GM12878 (cell line): ENCODE measurements around the gene SCAF8. TPM values are rescaled to one million over a fixed set of nuclear protein-coding genes. Genes with fewer than 3 reads are reported as not detected.

Source experiments
- ATAC-seq: fragments of 200-7000 bp; cut with Tn5 transposase; 3 replicates; pipeline ENCODE4 v1.9.1; 2020; ENCODE audit warnings: mild to moderate bottlenecking, moderate library complexity
- BruUV-seq: library from RNA; stranded (reverse); fragments of 400-500 nt; replicated peaks from 2 replicates; lab custom pipeline; 2021; lab: Mats Ljungman, UMichigan
- CTCF ChIA-PET: fragments of 300-600 bp; sonication (Branson Sonifier 250); formaldehyde crosslinking; extraction: SDS; loops from one replicate; lab custom pipeline; 2021; ENCODE audit warnings: inconsistent platforms; lab: Yijun Ruan, JAX
- POLR2A ChIA-PET: fragments of 350-600 bp; formaldehyde crosslinking; extraction: SDS; loops from one replicate; lab custom pipeline; 2021; ENCODE audit warnings: inconsistent platforms; lab: Charles Lee
- RAD21 ChIA-PET: fragments of 300-600 bp; sonication (Branson Sonifier 250); formaldehyde crosslinking; loops from one replicate; lab custom pipeline; 2023; ENCODE audit warnings: antibody characterized with exemption; ENCODE audit not compliant: unreplicated experiment; lab: Charles Lee
- SMC1A ChIA-PET: fragments of 300-600 bp; sonication (Branson Sonifier 250); formaldehyde crosslinking; loops from one replicate; lab custom pipeline; 2023; ENCODE audit not compliant: unreplicated experiment, uncharacterized antibody; lab: Charles Lee
- DNase-seq: peaks from one replicate; pipeline ENCODE4 v3.0.0-alpha.2; 2011; ENCODE audit warnings: low read depth, low spot score
- FAIRE-seq: peaks from 3 replicates; lab custom pipeline; 2011; peaks lifted over from hg19 to GRCh38; lab: Jason Lieb, UNC
- H2AFZ ChIP-seq: 2 replicates; pipeline ENCODE4 v1.6.0; 2011; ENCODE audit warnings: low read depth, low read length, control low read depth; ENCODE audit not compliant: control insufficient read depth
- H3K27ac ChIP-seq: 2 replicates; pipeline ENCODE4 v1.5.1; 2011; ENCODE audit warnings: control low read depth; ENCODE audit not compliant: control insufficient read depth, insufficient read depth
- H3K27me3 ChIP-seq, 2 experiments: replicated peaks in 1 of 2; 2 replicates each; pipeline versions ENCODE4 v1.6.0 to v1.6.1; 2011; ENCODE audit warnings: low read length in 1 of 2; ENCODE audit not compliant: control insufficient read depth in 2 of 2, insufficient read depth in 2 of 2
- H3K36me3 ChIP-seq, 2 experiments: 2 replicates each; pipeline ENCODE4 v1.5.1; 2011; ENCODE audit warnings: low read length in 1 of 2; ENCODE audit not compliant: control insufficient read depth in 2 of 2, insufficient read depth in 2 of 2
- H3K4me1 ChIP-seq: 2 replicates; pipeline ENCODE4 v1.6.1; 2011; ENCODE audit warnings: mild to moderate bottlenecking, low read length, moderate library complexity, mixed read lengths; ENCODE audit not compliant: control insufficient read depth, insufficient read depth
- H3K4me2 ChIP-seq: 2 replicates; pipeline ENCODE4 v1.6.0; 2011; ENCODE audit warnings: control low read depth; ENCODE audit not compliant: control insufficient read depth, insufficient read depth
- H3K4me3 ChIP-seq: fragments of 200-600 bp; sonication (generic); 2 replicates; pipeline ENCODE4 v1.5.1; 2016
- H3K79me2 ChIP-seq: 2 replicates; pipeline ENCODE4 v1.6.0; 2011; ENCODE audit warnings: low read length; ENCODE audit not compliant: control insufficient read depth, insufficient read depth
- H3K9ac ChIP-seq: 2 replicates; pipeline ENCODE4 v1.8.0; 2011; ENCODE audit warnings: low read length, control low read depth, mixed read lengths; ENCODE audit not compliant: control insufficient read depth, insufficient read depth
- H3K9me3 ChIP-seq: replicated peaks from 3 replicates; pipeline ENCODE4 v1.5.1; 2011; ENCODE audit warnings: mild to moderate bottlenecking, low read length; ENCODE audit not compliant: control insufficient read depth, insufficient read depth
- H4K20me1 ChIP-seq: 2 replicates; pipeline ENCODE4 v1.6.0; 2011; ENCODE audit not compliant: control insufficient read depth, insufficient read depth
- ATF7 ChIP-seq: fragments of 450-650 bp; IDR thresholded peaks from 2 replicates; pipeline ENCODE4 v1.6.1; 2016; ENCODE audit warnings: low read depth, mild to moderate bottlenecking
- DPF2 ChIP-seq: fragments of 450-650 bp; IDR thresholded peaks from 2 replicates; pipeline ENCODE4 v1.6.1; 2017; ENCODE audit warnings: mild to moderate bottlenecking
- E4F1 ChIP-seq: fragments of 450-650 bp; IDR thresholded peaks from 2 replicates; pipeline ENCODE4 v1.6.1; 2018; ENCODE audit warnings: borderline replicate concordance, mild to moderate bottlenecking; ENCODE audit not compliant: partially characterized antibody
- HDAC6 ChIP-seq: fragments of 200-600 bp; sonication (generic); IDR thresholded peaks from one replicate; pipeline ENCODE4 v1.8.0; 2017; ENCODE audit warnings: antibody characterized with exemption; ENCODE audit not compliant: unreplicated experiment
- IRF5 ChIP-seq: fragments of 450-650 bp; IDR thresholded peaks from 2 replicates; pipeline ENCODE4 v1.6.1; 2017; ENCODE audit warnings: borderline replicate concordance
- LARP7 ChIP-seq: fragments of 450-650 bp; IDR thresholded peaks from 2 replicates; pipeline ENCODE4 v1.6.1; 2017; ENCODE audit warnings: mild to moderate bottlenecking
- PAX5 ChIP-seq: IDR thresholded peaks from 2 replicates; pipeline ENCODE4 v1.6.1; 2011; ENCODE audit warnings: low read depth, low read length, borderline replicate concordance
- RAD51 ChIP-seq: fragments of 450-650 bp; IDR thresholded peaks from 2 replicates; pipeline ENCODE4 v1.6.1; 2016; ENCODE audit warnings: moderate library complexity, mild to moderate bottlenecking, inconsistent platforms
- SIX5 ChIP-seq: IDR thresholded peaks from 2 replicates; pipeline ENCODE4 v1.6.1; 2011; ENCODE audit warnings: mild to moderate bottlenecking, low read depth, low read length, moderate library complexity; ENCODE audit not compliant: severe bottlenecking
- SMAD5 ChIP-seq: IDR thresholded peaks from 2 replicates; pipeline ENCODE4 v1.6.1; 2016; ENCODE audit warnings: antibody characterized with exemption, low read depth
- SREBF2 ChIP-seq: IDR thresholded peaks from 2 replicates; pipeline ENCODE4 v1.6.1; 2012; ENCODE audit warnings: mild to moderate bottlenecking, low read length
- TARDBP ChIP-seq: IDR thresholded peaks from 2 replicates; pipeline ENCODE4 v1.6.1; 2016; ENCODE audit warnings: borderline replicate concordance
- TBL1XR1 ChIP-seq: IDR thresholded peaks from 2 replicates; pipeline ENCODE4 v1.6.1; 2012; ENCODE audit warnings: low read depth, low read length, improper control_type of control experiment
- ZBED1 ChIP-seq: IDR thresholded peaks from 2 replicates; pipeline ENCODE4 v1.6.1; 2016; ENCODE audit warnings: borderline replicate concordance
- WGBS: methylation state at CpG from one replicate; pipeline ENCODE4 v1.1.6; 2016; ENCODE audit warnings: low lambda C conversion rate; ENCODE audit not compliant: insufficient replicate concordance, insufficient coverage; ENCODE audit errors: missing lambda C conversion rate; 5-methylcytosine and 5-hydroxymethylcytosine counted together
- in situ Hi-C: fragments of 300-500 bp; cut with MboI; formaldehyde crosslinking; loops from 9 replicates; pipeline ENCODE4 v1.14.3; 2018; ENCODE audit warnings: mixed read lengths
- intact Hi-C: fragments of 100-400 bp; cut with micrococcal nuclease; formaldehyde crosslinking; loops from one replicate; pipeline ENCODE4 v1.14.2; 2022; ENCODE audit not compliant: unreplicated experiment
- polyA plus RNA-seq, 11 experiments: library from polyadenylated mRNA; depleted of rRNA in 4 of 11; unstranded in 6 of 11; stranded (reverse) in 5 of 11; fragments of >200 nt; fragmentation: Nextera tagmentation in 4 of 11; fragmentation: Illumina TruSeq in 1 of 11; extraction: Ambion mirVana in 4 of 11; extraction: Trizol in 1 of 11; gene quantifications; 1 replicate in 1 of 11; 2 replicates in 10 of 11; pipeline versions ENCODE4 v1.2.1 to v1.2.3, GENCODE V29; 2011 to 2016; ENCODE audit warnings: inconsistent platforms in 2 of 11, missing spikeins in 2 of 11, low read depth in 1 of 11
- total RNA-seq, 4 experiments: library from RNA; depleted of rRNA in 3 of 4; stranded (reverse); fragments of >200 nt in 3 of 4; fragmentation: Illumina TruSeq in 1 of 4; extraction: Trizol in 1 of 4; gene quantifications; 2 replicates each; pipeline versions ENCODE4 v1.2.1 to v1.2.3, GENCODE V29; 2013 to 2021
- TF ChIP-seq, protein P1 (sequence below): fragments of 150-350 bp; IDR thresholded peaks from 2 replicates; pipeline ENCODE4 v1.6.1; 2014; ENCODE audit warnings: mild to moderate bottlenecking, low read depth, low read length
- TF ChIP-seq, protein P2 (sequence below): IDR thresholded peaks from 2 replicates; pipeline ENCODE4 v1.6.1; 2011; ENCODE audit warnings: borderline replicate concordance, low read depth, mild to moderate bottlenecking, moderate library complexity, low read length; ENCODE audit not compliant: insufficient read depth, poor library complexity, severe bottlenecking

SCAF8 gene
- total and polyA plus RNA-seq, 10 of the 15 experiments (the other 5 are each of a cell fraction or from before 2014, with no cell fraction given): 8.1 to 28.8 (median 15.9) TPM

GRCh38 chr6:154719854-154720253 lies 13.4 kb upstream of the SCAF8 start (continued):
- TF ChIP-seq, protein P1, sequence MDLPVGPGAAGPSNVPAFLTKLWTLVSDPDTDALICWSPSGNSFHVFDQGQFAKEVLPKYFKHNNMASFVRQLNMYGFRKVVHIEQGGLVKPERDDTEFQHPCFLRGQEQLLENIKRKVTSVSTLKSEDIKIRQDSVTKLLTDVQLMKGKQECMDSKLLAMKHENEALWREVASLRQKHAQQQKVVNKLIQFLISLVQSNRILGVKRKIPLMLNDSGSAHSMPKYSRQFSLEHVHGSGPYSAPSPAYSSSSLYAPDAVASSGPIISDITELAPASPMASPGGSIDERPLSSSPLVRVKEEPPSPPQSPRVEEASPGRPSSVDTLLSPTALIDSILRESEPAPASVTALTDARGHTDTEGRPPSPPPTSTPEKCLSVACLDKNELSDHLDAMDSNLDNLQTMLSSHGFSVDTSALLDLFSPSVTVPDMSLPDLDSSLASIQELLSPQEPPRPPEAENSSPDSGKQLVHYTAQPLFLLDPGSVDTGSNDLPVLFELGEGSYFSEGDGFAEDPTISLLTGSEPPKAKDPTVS: no peak
- TF ChIP-seq TBL1XR1 (no peak), LARP7 (no peak), TARDBP (no peak), ATF7 (no peak)

DNA sequence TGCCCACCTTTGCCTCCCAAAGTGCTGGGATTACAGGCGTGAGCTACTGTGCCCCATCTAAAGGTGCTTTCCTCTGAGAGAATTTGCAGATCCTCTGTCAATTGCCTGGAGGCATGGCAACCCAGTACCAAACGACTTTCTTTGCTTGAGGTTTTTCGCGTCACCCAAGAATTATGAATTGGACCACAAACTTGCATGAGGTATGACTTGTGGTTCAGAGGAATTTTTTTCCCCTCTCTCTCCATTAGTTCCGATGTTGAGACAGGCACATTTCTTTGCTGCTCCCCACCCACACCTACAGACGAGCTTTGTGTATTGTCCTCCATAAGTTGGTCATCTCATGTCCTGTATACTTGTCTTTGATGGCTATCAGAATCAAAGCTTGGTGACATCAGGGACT lies 11.8 kb upstream of the SCAF8 start:
- no TSS peak for BruUV-seq
- no peak overlapping the region for H3K4me2 ChIP-seq
- POLR2A ChIA-PET: no interaction called here
- ATAC-seq: no peak
- no peak overlapping the region for H3K27ac ChIP-seq
- CTCF ChIA-PET: interaction anchor here (1.1 kb wide), 1 partner anchor 85 kb away, joined by 3 read pairs; no protein-coding TSS in a partner anchor
- RAD21 ChIA-PET: no interaction called here
- SMC1A ChIA-PET: interaction anchor here (1.1 kb wide), 1 partner anchor 16 kb away, joined by 3 read pairs; no protein-coding TSS in a partner anchor
- DNase-seq: no peak
- H3K79me2 ChIP-seq: no peaks in the 10 kb centered on the region
- no peak overlapping the region for H2AFZ ChIP-seq
- no peak overlapping the region for H3K9ac ChIP-seq
- no peak overlapping the region for H3K4me3 ChIP-seq
- in situ Hi-C loops: no loop called here
- 5% methylated on average over 6 of the region's 6 CpGs for WGBS
- H4K20me1 ChIP-seq: no peaks in the 10 kb centered on the region
- no peaks in the 10 kb centered on the region for H3K27me3 ChIP-seq
- intact Hi-C loops: no loop called here
- TF ChIP-seq SMAD5 (no peak), DPF2 (no peak), HDAC6 (no peak), ZBED1 (no peak), RAD51 (no peak), PAX5 (no peak), E4F1 (no peak), SIX5 (no peak), SREBF2 (no peak), IRF5 (no peak)
- TF ChIP-seq, protein P2, sequence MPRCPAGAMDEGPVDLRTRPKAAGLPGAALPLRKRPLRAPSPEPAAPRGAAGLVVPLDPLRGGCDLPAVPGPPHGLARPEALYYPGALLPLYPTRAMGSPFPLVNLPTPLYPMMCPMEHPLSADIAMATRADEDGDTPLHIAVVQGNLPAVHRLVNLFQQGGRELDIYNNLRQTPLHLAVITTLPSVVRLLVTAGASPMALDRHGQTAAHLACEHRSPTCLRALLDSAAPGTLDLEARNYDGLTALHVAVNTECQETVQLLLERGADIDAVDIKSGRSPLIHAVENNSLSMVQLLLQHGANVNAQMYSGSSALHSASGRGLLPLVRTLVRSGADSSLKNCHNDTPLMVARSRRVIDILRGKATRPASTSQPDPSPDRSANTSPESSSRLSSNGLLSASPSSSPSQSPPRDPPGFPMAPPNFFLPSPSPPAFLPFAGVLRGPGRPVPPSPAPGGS: no peak
- no peaks in the 10 kb centered on the region for H3K4me1 ChIP-seq
- FAIRE-seq: no peak
- no peaks in the 10 kb centered on the region for H3K36me3 ChIP-seq
- peaks cover 5% of the 10 kb centered on the region for H3K9me3 ChIP-seq
